Mesenchymal stem cell (in vitro differentiated cells and primary cell): ENCODE data around the gene WNT8B. TPM values are rescaled to one million over a fixed set of nuclear protein-coding genes. Genes with fewer than 3 reads are reported as not detected.
A peak's percentile ranks its signal among the peaks of the same experiment; 100 is the strongest.

Source experiments
- DNase-seq: peaks from one replicate; pipeline ENCODE4 v3.0.0-alpha.2; 2013
- H2AFZ ChIP-seq: one replicate; pipeline ENCODE4 v1.6.1; 2013; ENCODE audit warnings: low read depth, mild to moderate bottlenecking, control low read depth, inconsistent platforms, low read length, moderate library complexity
- H2AK5ac ChIP-seq: 2 replicates; pipeline ENCODE4 v1.6.1; 2013; ENCODE audit warnings: low read length, moderate library complexity, mild to moderate bottlenecking, inconsistent platforms; ENCODE audit not compliant: severe bottlenecking
- H2BK120ac ChIP-seq: one replicate; pipeline ENCODE4 v1.6.1; 2013; ENCODE audit warnings: low read depth, mild to moderate bottlenecking, inconsistent platforms, low read length, moderate library complexity
- H2BK12ac ChIP-seq, 2 experiments: one replicate each; pipeline ENCODE4 v1.6.1; 2013; ENCODE audit warnings: inconsistent platforms in 2 of 2, low read length in 2 of 2, mild to moderate bottlenecking in 2 of 2, moderate library complexity in 2 of 2, control low read depth in 1 of 2
- H2BK15ac ChIP-seq: one replicate; pipeline ENCODE4 v1.6.1; 2013; ENCODE audit warnings: mild to moderate bottlenecking, low read depth, inconsistent platforms; ENCODE audit not compliant: poor library complexity, severe bottlenecking
- H2BK5ac ChIP-seq: 2 replicates; pipeline ENCODE4 v1.6.1; 2013; ENCODE audit warnings: low read depth, mild to moderate bottlenecking, low read length, control low read depth, inconsistent platforms; ENCODE audit not compliant: poor library complexity, severe bottlenecking
- H3K14ac ChIP-seq, 2 experiments: one replicate each; pipeline ENCODE4 v1.6.1; 2013; ENCODE audit warnings: inconsistent platforms in 2 of 2, low read length in 2 of 2, control low read depth in 1 of 2, mild to moderate bottlenecking in 1 of 2, moderate library complexity in 1 of 2
- H3K18ac ChIP-seq, 2 experiments: one replicate each; pipeline ENCODE4 v1.6.1; 2013; ENCODE audit warnings: inconsistent platforms in 2 of 2, low read length in 2 of 2, control low read depth in 1 of 2, low read depth in 1 of 2, mild to moderate bottlenecking in 1 of 2
- H3K23ac ChIP-seq, 2 experiments: one replicate each; pipeline ENCODE4 v1.6.1; 2013; ENCODE audit warnings: inconsistent platforms in 2 of 2, low read length in 2 of 2, mild to moderate bottlenecking in 2 of 2, moderate library complexity in 2 of 2, control low read depth in 1 of 2
- H3K27ac ChIP-seq: 2 replicates; pipeline ENCODE4 v1.5.1; 2013; ENCODE audit warnings: mild to moderate bottlenecking, moderate library complexity, low read length, control low read depth, inconsistent platforms; ENCODE audit not compliant: poor library complexity, severe bottlenecking
- H3K27me3 ChIP-seq, 2 experiments: 2 replicates each; pipeline versions ENCODE4 v1.6.1 to v1.7.0; 2013; ENCODE audit warnings: low read length in 2 of 2, mild to moderate bottlenecking in 2 of 2, moderate library complexity in 2 of 2, control low read depth in 1 of 2, inconsistent platforms in 1 of 2; ENCODE audit not compliant: control insufficient read depth in 1 of 2, insufficient read depth in 1 of 2
- H3K36me3 ChIP-seq, 2 experiments: 2 replicates each; pipeline versions ENCODE4 v1.6.1 to v1.7.0; 2013; ENCODE audit warnings: low read length in 2 of 2, control low read depth in 1 of 2, inconsistent platforms in 1 of 2, low read depth in 1 of 2, mild to moderate bottlenecking in 1 of 2; ENCODE audit not compliant: insufficient read depth in 2 of 2, control insufficient read depth in 1 of 2
- H3K4ac ChIP-seq, 2 experiments: one replicate each; pipeline ENCODE4 v1.6.1; 2013; ENCODE audit warnings: inconsistent platforms in 2 of 2, low read length in 2 of 2, mild to moderate bottlenecking in 2 of 2, moderate library complexity in 2 of 2, control low read depth in 1 of 2, low read depth in 1 of 2
- H3K4me1 ChIP-seq: 2 replicates; pipeline ENCODE4 v1.6.1; 2013; ENCODE audit warnings: low read depth, low read length, control low read depth; ENCODE audit not compliant: control insufficient read depth, insufficient read depth
- H3K4me2 ChIP-seq: 2 replicates; pipeline ENCODE4 v1.6.1; 2013; ENCODE audit warnings: low read length, mild to moderate bottlenecking, inconsistent platforms; ENCODE audit not compliant: poor library complexity, severe bottlenecking
- H3K4me3 ChIP-seq, 2 experiments: 2 replicates each; pipeline versions ENCODE4 v1.5.1 to v1.7.0; 2013; ENCODE audit warnings: low read length in 2 of 2, mild to moderate bottlenecking in 2 of 2, control low read depth in 1 of 2, low read depth in 1 of 2; ENCODE audit not compliant: insufficient read depth in 1 of 2
- H3K79me1 ChIP-seq: replicated peaks from 2 replicates; pipeline ENCODE4 v1.6.1; 2013; ENCODE audit warnings: mild to moderate bottlenecking, control low read depth, low read length, inconsistent platforms; ENCODE audit not compliant: poor library complexity, severe bottlenecking
- H3K9ac ChIP-seq: 2 replicates; pipeline ENCODE4 v1.7.0; 2013; ENCODE audit warnings: mild to moderate bottlenecking, low read length, moderate library complexity
- H3K9me3 ChIP-seq: 2 replicates; pipeline ENCODE4 v1.7.0; 2013; ENCODE audit warnings: mild to moderate bottlenecking, low read length; ENCODE audit not compliant: control insufficient read depth
- H4K8ac ChIP-seq: one replicate; pipeline ENCODE4 v1.6.1; 2013; ENCODE audit warnings: inconsistent platforms, mild to moderate bottlenecking, low read length, moderate library complexity
- H4K91ac ChIP-seq: one replicate; pipeline ENCODE4 v1.6.1; 2013; ENCODE audit warnings: mild to moderate bottlenecking, low read length, inconsistent platforms
- WGBS: methylation state at CpG from one replicate; pipeline ENCODE4 v1.1.7; 2013; ENCODE audit warnings: mixed read lengths; 5-methylcytosine and 5-hydroxymethylcytosine counted together
- polyA plus RNA-seq, 2 experiments: library from polyadenylated mRNA; stranded (reverse); fragments of 200-250 nt; gene quantifications; one replicate each; pipeline ENCODE4 v1.2.3, GENCODE V29; 2013

WNT8B gene
- polyA plus RNA-seq (2013, experiment 1 of 2), result not detected
- polyA plus RNA-seq (2013, experiment 2 of 2), result not detected

- H4K8ac ChIP-seq, result no peak within 1 kb of the TSS
- no peaks in the 10 kb centered on the region for H3K36me3 ChIP-seq
- no peak within 1 kb of the TSS for H3K27ac ChIP-seq
- no peak within 1 kb of the TSS for H3K9ac ChIP-seq
- no peak within 1 kb of the TSS for H3K14ac ChIP-seq
- no peak within 1 kb of the TSS for H2AFZ ChIP-seq
- no peak within 1 kb of the TSS for H3K4me3 ChIP-seq
- H2BK5ac ChIP-seq, result no peak within 1 kb of the TSS
- no peaks in the 10 kb centered on the region for H3K4me1 ChIP-seq
- no peaks in the 10 kb centered on the region for H3K9me3 ChIP-seq
- no peaks in the 10 kb centered on the region for H3K79me1 ChIP-seq
- no peak within 1 kb of the TSS for H2BK12ac ChIP-seq
- DNase-seq, result no peak
- H2BK15ac ChIP-seq, result no peak within 1 kb of the TSS
- H3K18ac ChIP-seq, result no peak within 1 kb of the TSS
- no peak within 1 kb of the TSS for H3K4ac ChIP-seq
- WGBS, result 64% methylated on average over 3 of the region's 4 CpGs
- H2BK120ac ChIP-seq, result no peak within 1 kb of the TSS
- H3K23ac ChIP-seq, result no peak within 1 kb of the TSS
- H3K27me3 ChIP-seq, result peaks cover 33 to 35% of the 10 kb centered on the region in 2 experiments
- H2AK5ac ChIP-seq, result no peak within 1 kb of the TSS
- no peak within 1 kb of the TSS for H3K4me2 ChIP-seq
- no peak within 1 kb of the TSS for H4K91ac ChIP-seq
Observed at GRCh38 chr10:100462709-100463108, at the start of gene WNT8B. Gene WNT8B (plus strand): TSS chr10:100463009. CDS start chr10:100463169, 160 bp downstream.

GRCh38 chr10:100413173-100413572 lies 49.6 kb upstream of the WNT8B start:
- H3K18ac ChIP-seq, result no peak overlapping the region
- H3K4ac ChIP-seq, result no peak overlapping the region
- H3K14ac ChIP-seq, result no peak overlapping the region
- no peak overlapping the region for H4K8ac ChIP-seq
- no peak overlapping the region for H2BK12ac ChIP-seq
- H2BK15ac ChIP-seq, result no peak overlapping the region
- no peaks in the 10 kb centered on the region for H3K4me1 ChIP-seq
- no peak overlapping the region for H3K9ac ChIP-seq
- no peaks in the 10 kb centered on the region for H3K36me3 ChIP-seq
- H2AFZ ChIP-seq, result no peak overlapping the region
- no peak overlapping the region for H4K91ac ChIP-seq
- no peak overlapping the region for H3K4me3 ChIP-seq
- H2AK5ac ChIP-seq, result no peak overlapping the region
- no peak overlapping the region for H3K4me2 ChIP-seq
- H3K23ac ChIP-seq, result no peak overlapping the region
- no peak overlapping the region for H2BK120ac ChIP-seq
- H2BK5ac ChIP-seq, result no peak overlapping the region
- H3K27ac ChIP-seq, result no peak overlapping the region
- H3K9me3 ChIP-seq, result no peaks in the 10 kb centered on the region
- DNase-seq, result no peak
- 80% methylated on average over 3 of the region's 3 CpGs for WGBS
- peaks cover 3 to 4% of the 10 kb centered on the region in 2 experiments for H3K27me3 ChIP-seq
- H3K79me1 ChIP-seq, result no peaks in the 10 kb centered on the region

- DNase-seq, result no peak
- Histone ChIP-seq H3K36me3 (no peaks in the 10 kb centered on the region), H3K9ac (no peak overlapping the region), H2AK5ac (no peak overlapping the region), H3K4ac (no peak overlapping the region), H2BK120ac (no peak overlapping the region), H3K27ac (no peak overlapping the region), H4K8ac (no peak overlapping the region), H3K23ac (peak overlapping the region in 1 of 2 experiments; percentile 60), H3K4me3 (no peak overlapping the region), H3K14ac (no peak overlapping the region), H3K27me3 (peaks cover 15 to 18% of the 10 kb centered on the region in 2 experiments), H3K4me1 (no peaks in the 10 kb centered on the region), H2BK5ac (no peak overlapping the region), H2BK15ac (no peak overlapping the region), H3K4me2 (no peak overlapping the region), H4K91ac (no peak overlapping the region), H3K9me3 (no peaks in the 10 kb centered on the region), H2BK12ac (no peak overlapping the region), H3K18ac (no peak overlapping the region), H3K79me1 (no peaks in the 10 kb centered on the region), H2AFZ (no peak overlapping the region)
- WGBS, result 93% methylated on average over 4 of the region's 4 CpGs
Observed at GRCh38 chr10:100419911-100420449, 42.8 kb upstream of the WNT8B start.

GRCh38 chr10:100427374-100427773 lies 35.4 kb upstream of the WNT8B start:
- H3K79me1 ChIP-seq, result no peaks in the 10 kb centered on the region
- WGBS, result no CpG with 5 or more reads among the region's 2 CpGs
- no peak overlapping the region for H3K4me2 ChIP-seq
- no peaks in the 10 kb centered on the region for H3K4me1 ChIP-seq
- H3K9me3 ChIP-seq, result no peaks in the 10 kb centered on the region
- H2AK5ac ChIP-seq, result no peak overlapping the region
- H3K18ac ChIP-seq, result no peak overlapping the region
- no peak overlapping the region for H4K91ac ChIP-seq
- no peak overlapping the region for H3K14ac ChIP-seq
- H3K23ac ChIP-seq, result no peak overlapping the region
- H3K4me3 ChIP-seq, result no peak overlapping the region
- H3K9ac ChIP-seq, result no peak overlapping the region
- no peak overlapping the region for H3K4ac ChIP-seq
- H2BK120ac ChIP-seq, result no peak overlapping the region
- no peak overlapping the region for H2AFZ ChIP-seq
- H2BK5ac ChIP-seq, result no peak overlapping the region
- no peak overlapping the region for H2BK12ac ChIP-seq
- H3K27me3 ChIP-seq, result no peaks in the 10 kb centered on the region
- no peak for DNase-seq
- no peak overlapping the region for H2BK15ac ChIP-seq
- no peaks in the 10 kb centered on the region for H3K36me3 ChIP-seq
- no peak overlapping the region for H3K27ac ChIP-seq
- no peak overlapping the region for H4K8ac ChIP-seq
